Measurements from ENCODE around the gene GEMIN8. TPM values are rescaled to one million over a fixed set of nuclear protein-coding genes. Genes with fewer than 3 reads are reported as not detected.

The GEMIN8 gene
- total and polyA plus RNA-seq, 2 of the 8 experiments (the other 6 are each of a cell fraction or from before 2014, with no cell fraction given), result 18.2 to 31.4 TPM

DNA sequence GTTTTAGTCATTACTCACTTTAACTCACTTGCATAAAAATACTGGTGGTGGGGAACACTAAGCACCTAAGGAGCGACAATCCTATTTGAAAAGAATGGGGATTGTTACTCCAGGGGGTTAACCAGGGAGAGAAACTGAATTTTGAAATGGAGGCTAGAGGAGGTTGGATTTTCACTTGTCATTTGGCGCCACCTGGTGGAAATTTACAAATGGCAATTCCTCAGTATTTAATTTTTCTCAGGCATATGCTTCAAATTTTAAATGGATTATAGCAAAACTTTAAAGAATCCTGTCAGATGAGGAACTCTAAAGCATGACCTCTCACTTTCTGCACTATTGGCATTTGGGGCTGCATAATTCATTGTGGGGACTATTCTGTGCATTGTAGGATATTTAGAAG, 2.7 kb upstream of the GEMIN8 start:
- no peak overlapping the region for H3K14ac ChIP-seq (ENCODE audit: insufficient read length)
- H3K79me1 ChIP-seq (ENCODE audit: low read depth, low read length), result no peaks in the 10 kb centered on the region
- FAIRE-seq (peak; percentile 96), DNase-seq (ENCODE audit: low read depth in 1 of 2, low spot score in 2 of 2) (no peak)
- H2BK120ac ChIP-seq (replicated peaks; ENCODE audit: low read depth, low read length), result no peak overlapping the region
- peaks cover 0 to 9% of the 10 kb centered on the region in 2 experiments; a peak in 2 of 4 replicates for H3K79me2 ChIP-seq (ENCODE audit: control insufficient read depth in 1 of 2, insufficient read depth in 2 of 2, low read length in 2 of 2)
- peak overlapping the region in 1 of 2 experiments; percentile 13; a peak in 1 of 4 replicates for H3K4me2 ChIP-seq (ENCODE audit: insufficient read depth in 1 of 2, low read depth in 2 of 2, low read length in 2 of 2)
- H3K9me3 ChIP-seq (ENCODE audit: insufficient read depth in 2 of 2, low read depth in 1 of 2, low read length in 1 of 2), result no peaks in the 10 kb centered on the region
- no peak overlapping the region for H4K91ac ChIP-seq (replicated peaks; ENCODE audit: insufficient read length, low read length)
- no peak for TF ChIP-seq BCL11A (IDR thresholded peaks at IDR 0.05; ENCODE audit: low read depth in 2 of 2, low read length in 2 of 2)
- peak; percentile 78 to 82 for TF ChIP-seq RAD21 (IDR thresholded peaks at IDR 0.05 in 1 of 2, conservative IDR thresholded peaks at IDR 0.05 in 1 of 2; ENCODE audit: low read depth in 2 of 2, low read length in 2 of 2)
- peak; percentile 53; the same call in 1 of the 2 replicates for TF ChIP-seq YY1 (IDR thresholded peaks at IDR 0.05; ENCODE audit: low read depth, low read length)
- peak in 2 of 3 experiments; percentile 34 to 37; a peak in 2 of 4 replicates for TF ChIP-seq CTCF (IDR thresholded peaks at IDR 0.05; ENCODE audit: control extremely low read depth in 1 of 3, insufficient read depth in 1 of 3, low read depth in 1 of 3, low read length in 3 of 3)
- ChIA-PET POLR2A (ENCODE audit: partially characterized antibody) (interaction anchor here (0.6 kb wide), 1 partner anchor 1739 kb away, joined by 3 read pairs; no protein-coding TSS in a partner anchor), CTCF (ENCODE audit: partially characterized antibody) (interaction anchor here (0.7 to 1.6 kb wide), 16 partner anchors 101 to 526 kb away, joined by 3 to 7 read pairs (median 3); partner anchors contain the start of genes OFD1 and TRAPPC2)
- no peak overlapping the region for H4K5ac ChIP-seq (ENCODE audit: insufficient read length, low read depth, low read length)
- no peak overlapping the region for H2AK5ac ChIP-seq (ENCODE audit: low read depth, low read length)
- H3K27ac ChIP-seq (ENCODE audit: low read depth, low read length), result no peak overlapping the region
- H4K8ac ChIP-seq (ENCODE audit: extremely low read depth, insufficient read depth, low read length), result no peak overlapping the region
- H3K27me3 ChIP-seq (replicated peaks in 1 of 4; ENCODE audit: control insufficient read depth in 3 of 4, extremely low read depth in 1 of 4, insufficient read depth in 3 of 4, low read length in 3 of 4), result no peaks in the 10 kb centered on the region
- no peak overlapping the region for H2AFZ ChIP-seq (ENCODE audit: low read length)
- H4K20me1 ChIP-seq (replicated peaks in 1 of 2; ENCODE audit: control insufficient read depth in 1 of 2, insufficient read depth in 2 of 2, low read length in 2 of 2), result no peaks in the 10 kb centered on the region
- no peak overlapping the region for H2BK12ac ChIP-seq (ENCODE audit: low read depth, low read length)
- no peak overlapping the region for H3K56ac ChIP-seq (replicated peaks; ENCODE audit: insufficient read length, low read depth, low read length)
- H3K4me3 ChIP-seq (ENCODE audit: extremely low read depth in 1 of 4, insufficient read depth in 2 of 4, low read depth in 3 of 4, low read length in 4 of 4), result no peak overlapping the region
- H3K18ac ChIP-seq (ENCODE audit: extremely low read depth, low read length), result no peak overlapping the region
- H3K4me1 ChIP-seq (replicated peaks in 1 of 4; ENCODE audit: control insufficient read depth in 3 of 4, insufficient read depth in 4 of 4, low read length in 3 of 4), result peaks cover 0 to 4% (median 3%) of the 10 kb centered on the region in 4 experiments; a peak in 4 of 7 replicates
- no peak overlapping the region for H3K23ac ChIP-seq (ENCODE audit: insufficient read length)
- H2BK15ac ChIP-seq (ENCODE audit: low read length), result no peak overlapping the region
- no peak overlapping the region for H3K4ac ChIP-seq (replicated peaks; ENCODE audit: insufficient read length, low read depth, low read length)
- H3K9ac ChIP-seq (replicated peaks in 1 of 4; ENCODE audit: extremely low read depth in 1 of 4, low read depth in 3 of 4, low read length in 3 of 4), result no peak overlapping the region
- no peaks in the 10 kb centered on the region for H3K36me3 ChIP-seq (ENCODE audit: control insufficient read depth in 2 of 4, insufficient read depth in 4 of 4, low read length in 3 of 4)
- 0% methylated on average over 2 of the region's 2 CpGs; no CpG with 5 or more reads in 1 of the 2 experiments for WGBS, 2 experiments (ENCODE audit: extremely low coverage in 1 of 2, insufficient coverage in 1 of 2, insufficient read length in 1 of 2, insufficient replicate concordance in 2 of 2, low coverage in 1 of 2, low lambda C conversion rate in 2 of 2, missing lambda C conversion rate in 1 of 2)
- no peak overlapping the region for H2BK5ac ChIP-seq (ENCODE audit: low read depth, low read length)
- no peaks in the 10 kb centered on the region; the same call in 1 of the 2 replicates for H3K23me2 ChIP-seq (ENCODE audit: low read depth, low read length)
- H2BK20ac ChIP-seq (ENCODE audit: low read length), result no peak overlapping the region

Data from H1 (cell line).